Measurements from ENCODE around the gene RAB8A. TPM values are rescaled to one million over a fixed set of nuclear protein-coding genes. Genes with fewer than 3 reads are reported as not detected.
A peak's percentile ranks its signal among the peaks of the same experiment; 100 is the strongest.

RAB8A gene
- polyA plus RNA-seq, 3 donors = 109 to 124 (median 114) TPM

GRCh38 chr19:16141043-16141442 is 29.4 kb downstream of the RAB8A start:
- H4K20me1 ChIP-seq (ENCODE audit: insufficient read depth, low read length) = no peaks in the 10 kb centered on the region
- no peaks in the 10 kb centered on the region for H3K27me3 ChIP-seq (ENCODE audit: control insufficient read depth in 2 of 2, insufficient read depth in 2 of 2, low read length in 2 of 2)
- no peak for TF ChIP-seq CTCF (IDR thresholded peaks at IDR 0.05)
- no peaks in the 10 kb centered on the region for H3K36me3 ChIP-seq (replicated peaks in 1 of 2; ENCODE audit: control insufficient read depth in 1 of 2, insufficient read depth in 2 of 2, low read length in 2 of 2)
- no peak for DNase-seq
- Mint-ChIP-seq H3K27ac (peak overlapping the region; percentile 53 to 99 (median 88)), H3K4me3 (peak overlapping the region in 1 of 2 donors; percentile 45), H3K36me3 (peaks cover 2 to 3% of the 10 kb centered on the region in 2 donors), H3K9me3 (peaks cover 5 to 15% (median 8%) of the 10 kb centered on the region in 7 donors), H3K27me3 (ENCODE audit: low read depth in 3 of 3) (peaks cover 0 to 3% (median 0%) of the 10 kb centered on the region in 3 donors), H3K4me1 (peaks cover 84% of the 10 kb centered on the region)
- H3K27ac ChIP-seq (ENCODE audit: low read depth in 1 of 2, low read length in 2 of 2) = peak overlapping the region; percentile 62 to 68
- H3K9ac ChIP-seq (ENCODE audit: insufficient read depth, low read length, poor library complexity, severe bottlenecking) = no peak overlapping the region
- H3K9me3 ChIP-seq (replicated peaks in 1 of 2; ENCODE audit: control insufficient read depth in 1 of 2, insufficient read depth in 1 of 2, low read length in 2 of 2) = peaks cover 0 to 4% of the 10 kb centered on the region in 2 donors
- H3K4me1 ChIP-seq (ENCODE audit: control insufficient read depth in 1 of 2, insufficient read depth in 2 of 2, low read length in 2 of 2) = peaks cover 71 to 92% of the 10 kb centered on the region in 2 donors
- peaks cover 95% of the 10 kb centered on the region for H3K79me2 ChIP-seq (ENCODE audit: insufficient read depth, low read length)
- 0% methylated on average over 2 of the region's 4 CpGs for whole genome bisulfite sequencing (ENCODE audit: insufficient coverage)
- no peak overlapping the region for H3K4me3 ChIP-seq (replicated peaks in 1 of 3; ENCODE audit: low read depth in 2 of 3, low read length in 3 of 3)
- peak overlapping the region; percentile 54 for H2AFZ ChIP-seq (ENCODE audit: insufficient read depth, low read depth, low read length, poor library complexity, severe bottlenecking)
- intact Hi-C loops (cut with micrococcal nuclease) = no loop called here
- peak overlapping the region; percentile 7 for H3K4me2 ChIP-seq (replicated peaks; ENCODE audit: extremely low read depth, low read length, poor library complexity, severe bottlenecking)

- Histone ChIP-seq H3K36me3 (replicated peaks in 1 of 2; ENCODE audit: control insufficient read depth in 1 of 2, insufficient read depth in 2 of 2, low read length in 2 of 2) (no peaks in the 10 kb centered on the region), H2AFZ (ENCODE audit: insufficient read depth, low read depth, low read length, poor library complexity, severe bottlenecking) (no peak overlapping the region), H4K20me1 (ENCODE audit: insufficient read depth, low read length) (no peaks in the 10 kb centered on the region), H3K27me3 (ENCODE audit: control insufficient read depth in 2 of 2, insufficient read depth in 2 of 2, low read length in 2 of 2) (no peaks in the 10 kb centered on the region), H3K27ac (ENCODE audit: low read depth in 1 of 2, low read length in 2 of 2) (peak overlapping the region; percentile 68 to 95), H3K4me1 (ENCODE audit: control insufficient read depth in 1 of 2, insufficient read depth in 2 of 2, low read length in 2 of 2) (peaks cover 75 to 92% of the 10 kb centered on the region in 2 donors), H3K9ac (ENCODE audit: insufficient read depth, low read length, poor library complexity, severe bottlenecking) (no peak overlapping the region), H3K79me2 (ENCODE audit: insufficient read depth, low read length) (peaks cover 95% of the 10 kb centered on the region), H3K4me3 (replicated peaks in 1 of 3; ENCODE audit: low read depth in 2 of 3, low read length in 3 of 3) (no peak overlapping the region), H3K4me2 (replicated peaks; ENCODE audit: extremely low read depth, low read length, poor library complexity, severe bottlenecking) (no peak overlapping the region), H3K9me3 (replicated peaks in 1 of 2; ENCODE audit: control insufficient read depth in 1 of 2, insufficient read depth in 1 of 2, low read length in 2 of 2) (peaks cover 0 to 4% of the 10 kb centered on the region in 2 donors)
- peak; percentile 32 to 77 (median 65) for DNase-seq
- Mint-ChIP-seq H3K27me3 (ENCODE audit: low read depth in 3 of 3) (peaks cover 0 to 3% (median 0%) of the 10 kb centered on the region in 3 donors), H3K9me3 (peaks cover 5 to 15% (median 8%) of the 10 kb centered on the region in 7 donors), H3K36me3 (peaks cover 2 to 3% of the 10 kb centered on the region in 2 donors), H3K27ac (peak overlapping the region; percentile 97 to 99 (median 99)), H3K4me1 (peaks cover 82% of the 10 kb centered on the region), H3K4me3 (peak overlapping the region in 1 of 2 donors; percentile 52)
- intact Hi-C loops (cut with micrococcal nuclease) = no loop called here
- 51% methylated on average over 6 of the region's 9 CpGs for WGBS (ENCODE audit: insufficient coverage)
- TF ChIP-seq CTCF (IDR thresholded peaks at IDR 0.05) = no peak
These were observed 30.4 kb downstream of the RAB8A start for GRCh38 chr19:16142032-16142580.
